Urinary bladder (tissue), 4 donors: ENCODE data around the gene MGAT4B. TPM values are rescaled to one million over a fixed set of nuclear protein-coding genes. Genes with fewer than 3 reads are reported as not detected.
"Not testable (repeated sequence)": the region's sequence is repeated elsewhere in the genome, so short reads cannot be mapped to it uniquely, and the experiment has no call there.

Experiments used
- DNase-seq: peaks from one replicate; pipeline ENCODE4 v3.0.0-alpha.2; 2015; ENCODE audit errors: extremely low spot score
- H3K27ac ChIP-seq: one replicate; pipeline ENCODE4 v1.5.1; 2013; ENCODE audit warnings: low read depth, mild to moderate bottlenecking, moderate library complexity
- H3K36me3 ChIP-seq: one replicate; pipeline ENCODE4 v1.6.1; 2013; ENCODE audit warnings: mild to moderate bottlenecking, moderate library complexity; ENCODE audit not compliant: insufficient read depth
- H3K4me1 ChIP-seq: one replicate; pipeline ENCODE4 v1.6.1; 2013; ENCODE audit warnings: mild to moderate bottlenecking, moderate library complexity; ENCODE audit not compliant: insufficient read depth
- H3K4me3 ChIP-seq: one replicate; pipeline ENCODE4 v1.5.1; 2013; ENCODE audit warnings: low read depth, low read length
- WGBS: extraction: QIAGEN DNeasy Blood & Tissue Kit; methylation state at CpG from one replicate; pipeline ENCODE4 v1.1.7; 2013; 5-methylcytosine and 5-hydroxymethylcytosine counted together
- polyA plus RNA-seq: library from polyadenylated mRNA; stranded (reverse); fragments of 200-250 nt; gene quantifications from one replicate; pipeline ENCODE4 v1.2.3, GENCODE V29; 2013
- total RNA-seq: library from RNA; depleted of rRNA; stranded (reverse); fragments of >200 nt; gene quantifications from one replicate; pipeline ENCODE4 v1.2.3, GENCODE V29; 2014
- donor health status: healthy with polysubstance abuse.
- donor health status: healthy.

Gene MGAT4B
- total and polyA plus RNA-seq, 2 donors = 38.9 to 64.6 TPM

DNA sequence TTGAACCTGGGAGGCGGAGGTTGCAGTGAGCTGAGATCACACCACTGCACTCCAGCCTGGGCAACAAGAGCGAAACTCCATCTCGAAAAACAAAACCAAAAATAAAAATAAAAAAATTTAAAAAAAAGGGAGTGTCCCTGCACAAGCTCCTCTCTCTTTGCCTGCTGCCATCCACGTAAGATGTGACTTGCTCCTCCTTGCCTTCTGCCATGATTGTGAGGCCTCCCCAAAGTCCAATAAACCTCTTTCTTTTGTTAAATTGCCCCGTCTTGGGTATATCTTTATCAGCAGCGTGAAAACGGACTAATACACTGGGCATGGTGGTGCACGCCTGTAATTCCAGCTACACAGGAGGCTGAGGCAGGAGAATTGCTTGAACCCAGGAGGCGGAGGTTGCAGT, 17.4 kb downstream of the MGAT4B start:
- not testable (repeated sequence) for H3K4me1 ChIP-seq, H3K4me3 ChIP-seq, DNase-seq, H3K36me3 ChIP-seq, H3K27ac ChIP-seq
- 96% methylated on average over 9 of the region's 9 CpGs for WGBS

DNA sequence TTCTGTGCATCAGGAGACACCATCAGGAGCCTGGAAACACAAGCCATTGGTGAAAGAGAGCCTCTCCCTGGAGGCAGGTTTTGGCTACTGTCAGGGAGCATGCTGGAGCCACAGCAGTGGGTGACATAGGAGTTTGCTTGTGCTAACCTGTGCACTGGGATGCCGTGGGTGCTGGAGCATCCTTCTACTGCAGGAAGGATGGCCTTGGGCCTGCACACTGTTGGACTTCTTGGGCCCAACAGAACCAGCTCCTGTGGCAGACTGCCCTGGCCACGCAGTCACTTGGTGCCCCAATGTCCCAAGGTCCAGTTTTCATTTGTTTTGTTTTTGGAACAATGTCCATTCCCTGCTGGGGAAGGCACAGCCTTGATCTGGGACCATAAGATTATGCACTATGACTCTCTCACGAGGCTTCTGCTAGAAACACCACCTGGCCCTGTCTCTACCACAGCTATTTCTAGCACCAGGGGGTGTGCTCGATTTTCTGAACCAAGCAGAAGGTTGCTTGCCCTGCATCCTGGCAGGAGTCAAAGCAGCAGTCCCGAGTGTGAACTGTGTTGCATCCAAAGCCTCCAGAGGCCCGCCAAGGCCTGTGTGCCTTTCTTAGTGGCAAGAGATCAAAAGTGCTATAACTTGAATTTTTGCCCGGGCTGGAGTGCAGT, 18.3 kb downstream of the MGAT4B start:
- 93% methylated on average over 7 of the region's 7 CpGs for whole genome bisulfite sequencing
- Histone ChIP-seq H3K27ac (no peak overlapping the region), H3K36me3 (no peaks in the 10 kb centered on the region), H3K4me1 (no peaks in the 10 kb centered on the region), H3K4me3 (no peak overlapping the region)
- DNase-seq = no peak

DNA sequence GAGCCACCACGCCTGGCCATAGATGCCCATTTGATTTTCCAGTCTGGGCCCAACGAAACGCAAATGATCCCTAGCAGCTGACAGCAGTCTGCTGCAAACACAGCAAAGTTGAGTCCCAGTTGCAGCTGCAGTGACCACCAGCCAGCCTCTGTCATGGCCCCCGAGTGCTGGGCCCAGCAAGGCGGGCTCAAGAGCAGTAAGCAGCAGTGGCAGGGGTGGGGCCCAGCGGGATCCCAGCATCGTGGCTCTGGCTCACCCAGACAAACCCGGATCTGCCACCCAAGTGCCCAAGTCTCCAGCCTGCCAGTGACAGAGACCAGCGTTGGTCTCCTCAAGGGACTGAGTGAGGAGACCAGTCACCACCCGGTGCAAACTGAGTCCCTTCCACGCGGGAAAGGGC, 19.8 kb downstream of the MGAT4B start:
- Histone ChIP-seq H3K4me3 (no peak overlapping the region), H3K27ac (no peak overlapping the region), H3K36me3 (no peaks in the 10 kb centered on the region), H3K4me1 (no peaks in the 10 kb centered on the region)
- DNase-seq = no peak
- WGBS = 85% methylated on average over 12 of the region's 12 CpGs

DNA sequence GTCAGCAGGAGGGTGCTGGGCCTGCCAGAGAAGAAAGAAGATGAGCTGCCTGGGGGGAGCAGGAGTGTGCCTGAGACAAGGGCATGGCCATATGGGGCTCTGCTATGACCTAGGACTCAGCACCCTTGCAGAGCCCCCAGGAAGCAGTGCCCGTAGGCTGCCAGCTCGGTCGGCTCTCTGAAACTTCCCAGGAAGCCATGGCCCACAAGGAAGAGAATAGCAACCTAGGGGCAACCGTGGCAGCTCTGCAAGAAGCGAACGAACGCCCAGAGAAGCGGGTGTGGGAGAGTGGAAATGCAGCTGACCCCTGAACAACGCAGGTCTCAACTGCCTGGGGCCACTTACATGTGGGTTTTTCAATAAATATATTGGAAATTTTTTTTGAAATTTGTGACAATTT, 23.5 kb downstream of the MGAT4B start:
- H3K27ac ChIP-seq = no peak overlapping the region
- DNase-seq = no peak
- no peaks in the 10 kb centered on the region for H3K4me1 ChIP-seq
- H3K36me3 ChIP-seq = no peaks in the 10 kb centered on the region
- 96% methylated on average over 9 of the region's 9 CpGs for WGBS
- no peak overlapping the region for H3K4me3 ChIP-seq

DNA sequence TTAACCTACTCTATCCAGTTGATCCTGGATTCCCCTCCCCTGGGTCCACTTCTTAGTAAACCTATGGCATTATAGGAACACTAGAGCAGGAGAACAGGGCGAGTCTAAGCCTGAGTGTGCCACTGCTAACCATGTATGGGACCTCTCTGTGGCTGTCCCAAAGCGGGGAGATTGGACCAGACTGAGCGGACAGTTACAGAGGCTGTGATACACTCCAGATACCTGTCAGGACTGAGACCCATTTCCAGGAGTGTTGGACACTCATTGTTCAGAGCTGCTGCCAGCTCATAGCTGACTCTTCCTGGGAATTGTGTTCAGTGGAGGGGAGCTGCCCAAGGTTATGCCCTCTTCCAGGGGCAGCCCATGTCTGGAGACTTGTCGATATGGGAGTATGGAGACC, 24.8 kb downstream of the MGAT4B start:
- peaks cover 4% of the 10 kb centered on the region for H3K36me3 ChIP-seq

DNA sequence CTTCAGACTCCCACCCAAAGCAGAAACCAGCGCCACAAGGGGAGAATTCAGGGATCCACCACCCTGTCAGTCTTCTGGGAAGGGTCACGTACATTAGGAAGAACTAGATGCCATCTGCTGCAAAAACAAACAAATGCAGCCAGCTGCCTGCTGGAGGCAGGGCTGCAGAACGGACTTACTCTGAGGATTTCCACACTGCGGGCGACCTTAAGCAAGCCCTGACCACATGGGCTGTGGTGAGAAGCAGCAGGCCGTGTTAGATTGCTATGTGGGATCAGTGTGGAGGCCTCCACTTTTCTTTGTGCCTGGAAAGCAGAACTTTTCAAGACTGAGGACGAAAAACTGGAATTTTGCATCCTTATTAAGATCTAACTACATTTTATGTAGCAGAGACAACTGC, 26.3 kb downstream of the MGAT4B start:
- Histone ChIP-seq H3K4me1 (no peaks in the 10 kb centered on the region), H3K27ac (no peak overlapping the region), H3K36me3 (peaks cover 6% of the 10 kb centered on the region), H3K4me3 (no peak overlapping the region)
- DNase-seq = no peak
- 83% methylated on average over 7 of the region's 7 CpGs for WGBS

More for the DNA sequence above, 24.8 kb downstream of the MGAT4B start:
- no peak for DNase-seq
- Histone ChIP-seq H3K27ac (no peak overlapping the region), H3K4me3 (no peak overlapping the region), H3K4me1 (no peaks in the 10 kb centered on the region)
- WGBS = 83% methylated on average over 4 of the region's 4 CpGs

DNA sequence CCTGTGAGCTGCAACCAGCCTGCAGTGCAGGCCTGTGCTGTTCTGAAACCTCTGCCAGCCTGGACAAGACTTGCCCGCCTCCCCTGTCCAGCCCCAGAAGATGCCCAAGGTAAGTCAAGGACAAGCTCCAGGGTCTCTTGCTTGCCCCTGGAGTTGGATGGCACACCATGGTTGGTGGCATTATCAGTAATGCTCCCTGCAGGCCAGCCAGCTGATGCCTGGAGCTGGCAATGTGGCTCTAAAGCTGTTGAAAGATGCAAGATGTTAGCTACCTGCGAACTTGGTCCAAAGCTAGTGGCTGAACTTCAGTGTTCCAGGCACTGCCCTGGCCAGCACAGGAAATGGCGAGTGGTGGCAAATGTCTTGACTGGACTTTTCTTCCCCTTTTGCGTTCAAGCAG, 26.8 kb downstream of the MGAT4B start:
- Histone ChIP-seq H3K4me1 (no peaks in the 10 kb centered on the region), H3K36me3 (peaks cover 6% of the 10 kb centered on the region), H3K27ac (no peak overlapping the region), H3K4me3 (no peak overlapping the region)
- DNase-seq = no peak
- WGBS = 96% methylated on average over 4 of the region's 4 CpGs

DNA sequence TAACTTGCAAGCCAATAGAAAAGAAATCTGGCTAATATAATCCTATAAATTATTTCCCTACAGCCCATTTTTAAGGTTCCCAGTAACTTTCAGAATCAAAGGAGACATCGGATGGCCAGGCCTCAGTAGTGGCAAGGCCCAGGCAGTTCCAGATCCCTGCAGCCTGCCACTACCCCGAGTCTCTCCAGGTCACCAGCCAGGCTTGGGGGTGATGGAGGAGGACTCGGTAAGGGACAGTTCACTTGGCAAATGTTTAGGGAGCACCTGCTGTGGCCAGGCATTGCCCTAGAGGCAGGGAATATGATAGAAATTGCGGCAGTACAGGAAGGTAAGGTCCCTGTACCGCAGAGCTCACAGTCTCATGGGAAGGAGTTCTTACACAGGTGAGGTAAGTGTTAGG, 28.1 kb downstream of the MGAT4B start:
- Histone ChIP-seq H3K4me3 (no peak overlapping the region), H3K36me3 (peaks cover 6% of the 10 kb centered on the region), H3K27ac (no peak overlapping the region), H3K4me1 (no peaks in the 10 kb centered on the region)
- no peak for DNase-seq
- 91% methylated on average over 5 of the region's 5 CpGs for WGBS

DNA sequence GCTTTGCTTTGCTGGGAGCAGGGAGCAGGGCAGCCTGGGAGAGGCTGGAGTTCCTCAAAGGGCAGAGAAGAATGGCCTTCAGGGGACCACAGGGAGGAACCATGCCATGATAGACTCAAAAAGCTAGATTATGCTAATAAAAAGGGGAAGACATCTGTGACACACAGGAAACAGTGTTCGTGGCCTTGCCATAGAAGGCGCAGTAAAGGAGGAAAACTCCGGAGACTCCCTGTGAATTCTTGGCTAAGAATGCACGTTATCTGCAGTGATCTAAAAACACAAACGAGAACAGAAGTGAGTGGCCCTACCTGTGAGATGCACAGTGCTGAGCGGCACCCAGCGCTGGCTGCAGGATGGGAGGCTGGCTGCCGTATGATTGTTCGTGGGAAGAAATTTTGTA, 28.8 kb downstream of the MGAT4B start:
- H3K36me3 ChIP-seq = peaks cover 8% of the 10 kb centered on the region
- WGBS = 74% methylated on average over 9 of the region's 9 CpGs
- no peak for DNase-seq
- H3K4me1 ChIP-seq = no peaks in the 10 kb centered on the region
- H3K27ac ChIP-seq = no peak overlapping the region
- no peak overlapping the region for H3K4me3 ChIP-seq

DNA sequence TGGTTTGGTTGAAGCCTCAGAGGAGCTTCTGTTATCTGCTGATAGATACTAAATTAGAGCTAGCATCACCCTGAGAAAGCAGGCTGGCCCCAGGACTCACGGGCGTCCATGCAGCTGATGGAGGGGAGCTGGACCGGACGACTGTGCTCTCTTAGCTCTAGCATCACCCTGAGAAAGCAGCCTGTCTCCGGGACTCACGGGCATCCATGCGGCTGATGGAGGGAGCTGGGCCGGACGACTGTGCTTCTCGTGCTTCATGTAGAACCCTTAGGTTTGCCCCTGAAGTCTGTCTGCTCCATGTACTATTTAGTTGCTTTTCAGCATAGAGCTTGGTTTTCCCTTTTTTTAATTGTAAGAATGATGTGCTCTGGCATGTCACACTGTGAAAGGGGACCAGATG, 29.2 kb downstream of the MGAT4B start:
- peaks cover 8% of the 10 kb centered on the region for H3K36me3 ChIP-seq
- H3K4me3 ChIP-seq = no peak overlapping the region
- H3K4me1 ChIP-seq = no peaks in the 10 kb centered on the region
- 90% methylated on average over 10 of the region's 10 CpGs for WGBS
- H3K27ac ChIP-seq = no peak overlapping the region
- no peak for DNase-seq

DNA sequence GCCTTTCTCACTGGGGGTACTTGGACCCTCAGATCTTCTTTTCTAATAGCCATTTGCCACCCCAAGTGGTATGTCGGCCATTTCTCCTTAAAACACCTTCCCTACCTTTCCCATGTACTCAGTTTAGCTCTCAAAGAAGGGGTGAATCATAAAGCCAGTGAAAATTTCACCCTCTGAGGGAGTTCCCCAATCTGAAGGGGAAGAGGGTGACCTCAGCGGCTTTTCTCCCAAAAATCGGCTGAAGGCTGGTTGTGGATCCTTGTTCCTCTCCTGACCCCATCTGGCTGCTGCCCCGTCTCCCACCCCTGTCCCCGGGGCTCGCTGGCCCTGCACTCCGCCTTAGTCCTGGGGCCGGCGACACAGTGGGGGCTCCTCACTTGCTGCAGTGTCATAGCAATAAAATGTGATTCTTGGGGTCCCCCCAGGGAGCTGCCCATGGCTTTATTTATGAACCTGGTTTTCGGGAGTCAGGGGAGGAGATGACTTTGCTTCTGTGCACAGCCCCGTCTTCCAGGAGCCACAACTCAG, 30.2 kb downstream of the MGAT4B start:
- no peak overlapping the region for H3K27ac ChIP-seq
- H3K4me1 ChIP-seq = no peaks in the 10 kb centered on the region
- H3K36me3 ChIP-seq = peaks cover 10% of the 10 kb centered on the region
- no peak for DNase-seq
- 88% methylated on average over 11 of the region's 11 CpGs for WGBS
- no peak overlapping the region for H3K4me3 ChIP-seq

DNA sequence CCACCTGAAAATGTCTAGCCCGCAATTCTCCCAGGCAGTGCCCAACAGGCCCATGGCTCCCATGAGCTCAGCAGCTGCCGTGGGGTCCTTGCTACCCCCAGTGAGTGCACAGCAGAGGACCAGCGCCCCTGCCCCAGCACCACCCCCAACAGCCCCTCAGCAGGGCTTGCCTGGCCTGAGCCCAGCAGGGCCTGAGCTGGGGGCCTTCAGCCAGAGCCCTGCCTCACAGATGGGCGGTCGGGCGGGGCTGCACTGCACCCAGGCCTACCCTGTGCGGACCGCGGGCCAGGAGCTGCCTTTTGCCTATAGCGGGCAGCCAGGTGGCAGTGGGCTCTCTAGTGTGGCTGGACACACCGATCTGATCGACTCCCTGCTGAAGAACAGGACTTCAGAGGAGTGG, 32.2 kb downstream of the MGAT4B start:
- H3K36me3 ChIP-seq = peaks cover 14% of the 10 kb centered on the region
- no peak overlapping the region for H3K4me3 ChIP-seq
- 96% methylated on average over 12 of the region's 12 CpGs for WGBS
- no peak for DNase-seq
- no peak overlapping the region for H3K27ac ChIP-seq
- H3K4me1 ChIP-seq = no peaks in the 10 kb centered on the region

DNA sequence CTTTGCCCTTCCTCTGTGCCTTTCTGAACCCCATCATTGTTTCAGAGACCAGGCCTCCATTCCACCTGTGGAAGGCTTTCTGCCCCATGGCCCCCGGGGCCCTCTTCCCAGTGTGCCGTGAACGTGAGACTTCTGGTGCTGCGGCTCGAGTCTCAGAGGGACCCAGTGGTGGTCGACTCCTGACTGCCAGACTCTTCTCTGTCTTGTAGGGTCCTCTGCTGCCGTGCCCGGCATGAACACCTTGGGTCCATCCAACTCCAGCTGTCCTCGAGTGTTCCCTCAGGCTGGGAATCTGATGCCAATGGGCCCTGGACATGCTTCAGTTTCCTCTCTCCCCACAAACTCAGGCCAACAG, 33.0 kb downstream of the MGAT4B start:
- peaks cover 16% of the 10 kb centered on the region for H3K36me3 ChIP-seq
- no peak overlapping the region for H3K27ac ChIP-seq
- no peak for DNase-seq
- no peaks in the 10 kb centered on the region for H3K4me1 ChIP-seq
- WGBS = 94% methylated on average over 9 of the region's 9 CpGs
- H3K4me3 ChIP-seq = no peak overlapping the region

DNA sequence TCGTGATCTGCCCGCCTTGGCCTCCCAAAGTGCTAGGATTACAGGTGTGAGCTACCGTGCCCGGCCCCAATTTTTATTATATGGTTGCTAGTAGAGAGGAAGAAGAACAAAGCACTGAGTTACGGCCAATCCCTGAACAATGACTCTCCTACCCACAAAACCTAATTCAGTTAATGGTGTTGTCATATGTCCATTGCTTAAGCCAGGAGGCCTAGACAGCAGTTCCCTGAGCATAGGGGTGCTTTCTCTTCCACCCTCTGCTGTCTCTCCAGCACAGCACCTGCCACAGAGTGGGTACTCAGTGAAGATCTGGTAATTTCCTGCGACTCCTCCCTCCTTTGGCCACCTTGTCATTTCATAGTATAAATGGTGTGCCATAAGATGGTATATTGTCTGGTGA, 34.3 kb downstream of the MGAT4B start:
- Histone ChIP-seq H3K4me1 (no peaks in the 10 kb centered on the region), H3K4me3 (no peak overlapping the region), H3K36me3 (peaks cover 12% of the 10 kb centered on the region), H3K27ac (no peak overlapping the region)
- WGBS = 94% methylated on average over 6 of the region's 6 CpGs
- DNase-seq = no peak
